LoVo (cell line): ENCODE data around the gene ZFYVE28.

ENCODE experiments used
- DNase-seq: peaks from one replicate; pipeline ENCODE4 v3.0.0-alpha.2; 2016; ENCODE audit warnings: low spot score

The ZFYVE28 gene

DNA sequence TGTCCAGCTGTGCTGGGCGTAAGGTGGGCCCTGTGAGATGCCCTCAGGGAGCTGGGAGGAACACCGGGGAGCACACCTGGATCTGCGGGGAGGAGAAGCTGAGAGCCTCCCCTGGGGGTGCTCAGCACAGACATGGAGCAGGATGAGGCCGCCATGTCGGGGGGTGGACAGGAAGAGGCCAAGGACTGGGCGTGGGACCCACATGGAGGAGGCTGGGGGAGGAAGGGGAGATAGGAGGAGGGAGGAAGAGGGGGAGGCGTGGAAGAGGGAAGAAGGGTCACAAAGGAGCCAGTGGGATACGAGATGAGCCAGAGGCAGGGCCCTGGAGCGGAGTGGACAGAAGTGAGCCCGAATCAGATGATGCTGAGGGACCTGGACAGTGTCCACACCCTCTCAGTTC, 66.3 kb downstream of the ZFYVE28 start:
- no peak for DNase-seq

DNA sequence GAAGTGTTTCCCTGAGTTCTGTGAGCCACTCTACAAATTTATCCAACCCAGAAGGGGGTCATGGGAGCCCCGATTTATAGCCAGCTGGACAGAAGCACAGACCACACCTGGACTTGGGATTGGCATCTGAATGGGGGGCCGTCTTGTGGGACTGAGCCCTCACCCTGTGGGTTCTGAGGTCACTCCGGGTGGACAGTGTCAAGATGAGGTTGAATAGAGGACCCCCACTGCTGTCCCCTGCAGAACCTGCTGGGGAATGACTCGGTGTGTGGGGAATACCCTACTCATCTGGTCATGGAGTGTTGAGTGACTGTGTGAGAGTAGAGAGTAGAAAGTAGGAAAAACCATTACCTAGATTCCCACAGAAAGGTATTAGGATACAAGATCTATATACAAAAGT, 67.5 kb downstream of the ZFYVE28 start:
- no peak for DNase-seq

DNA sequence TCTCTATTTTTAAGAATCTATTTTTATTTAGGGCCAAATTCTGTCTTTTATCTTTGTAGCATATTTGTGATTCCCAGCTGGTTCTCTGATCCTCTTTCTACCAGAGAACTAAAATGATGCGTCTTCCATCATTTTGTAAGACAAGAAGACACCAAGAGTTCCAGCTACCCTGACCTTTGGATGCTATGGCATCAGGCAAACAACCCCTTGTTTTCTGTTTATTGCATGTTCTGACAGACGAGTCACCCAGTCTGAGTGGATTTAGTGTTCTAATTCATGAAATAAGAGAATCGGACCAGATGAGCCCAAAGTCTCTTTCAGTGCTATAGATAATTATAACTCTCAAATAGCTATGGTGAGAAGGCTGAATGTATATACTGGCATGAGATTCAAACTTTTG, 69.7 kb downstream of the ZFYVE28 start:
- DNase-seq: no peak

DNA sequence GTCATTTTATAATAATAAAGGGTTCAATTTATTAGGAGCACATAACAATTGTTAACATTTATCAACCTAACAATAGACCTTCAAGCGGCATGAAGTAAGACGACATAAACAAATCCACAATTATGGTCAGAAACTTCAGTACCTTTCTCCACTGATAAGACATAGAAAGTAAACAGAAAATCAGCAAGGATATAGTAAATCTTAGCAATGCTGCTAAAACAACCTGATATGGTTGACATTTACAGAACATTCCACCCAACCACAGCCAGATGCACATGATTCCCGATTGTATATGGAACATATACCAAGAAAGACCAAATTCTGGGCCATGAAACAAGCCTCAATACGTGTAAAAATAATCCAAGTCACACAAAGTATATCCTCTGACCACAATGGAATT, 71.3 kb downstream of the ZFYVE28 start:
- no peak for DNase-seq

DNA sequence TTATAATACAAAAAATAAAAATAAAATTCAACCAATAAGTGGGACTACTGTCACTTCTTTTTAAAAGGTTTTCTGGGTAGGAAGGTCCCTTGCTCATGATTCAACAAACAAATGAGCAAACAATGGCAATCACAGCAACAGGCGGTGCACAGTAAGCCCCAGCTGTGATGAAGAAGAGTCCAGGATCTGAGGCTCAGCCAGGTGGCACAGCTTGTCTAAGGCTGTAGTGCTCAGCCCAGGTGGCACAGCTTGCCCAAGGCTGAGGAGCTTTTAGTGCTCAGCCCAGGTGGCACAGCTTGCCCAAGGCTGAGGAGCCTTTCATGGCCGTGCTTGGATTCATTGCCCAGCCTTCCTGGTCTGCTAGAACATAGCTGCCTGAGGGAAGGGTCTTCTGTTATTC, 75.0 kb downstream of the ZFYVE28 start:
- no peak for DNase-seq

DNA sequence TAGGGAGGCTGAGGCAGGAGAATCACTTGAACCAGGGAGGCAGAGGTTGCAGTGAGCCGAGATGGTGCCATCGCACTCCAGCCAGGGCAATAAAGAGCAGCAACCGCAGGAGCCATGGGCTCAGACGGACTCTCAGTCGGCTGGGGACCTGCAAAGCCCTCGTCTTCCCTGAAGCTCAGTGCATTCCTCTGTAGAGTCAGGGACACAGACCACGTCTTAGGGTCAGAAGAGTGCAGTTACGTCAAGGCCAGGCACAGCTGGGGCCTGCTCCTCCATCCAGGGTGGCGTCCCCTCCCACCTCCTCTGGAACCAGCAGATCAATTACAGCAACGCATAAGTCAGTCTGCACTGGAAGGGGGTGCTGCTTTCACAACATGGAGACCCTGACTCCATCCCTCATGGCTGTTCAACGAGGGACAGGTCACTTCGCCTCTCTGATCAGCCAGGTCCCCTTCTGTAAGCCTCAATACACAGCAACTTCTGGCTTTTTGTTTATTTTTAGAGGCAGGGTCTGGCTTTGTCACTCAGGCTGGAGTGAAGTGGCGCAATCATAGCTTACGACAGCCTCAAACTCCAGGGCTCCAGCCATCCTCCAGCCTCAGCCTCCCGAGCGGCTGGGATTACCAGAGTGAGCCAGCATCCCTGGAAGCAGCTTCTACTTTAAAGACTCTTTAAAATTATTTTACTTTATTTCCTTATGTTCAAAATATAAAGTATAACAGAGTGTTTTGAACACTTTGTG, 76.4 kb downstream of the ZFYVE28 start:
- DNase-seq: no peak

DNA sequence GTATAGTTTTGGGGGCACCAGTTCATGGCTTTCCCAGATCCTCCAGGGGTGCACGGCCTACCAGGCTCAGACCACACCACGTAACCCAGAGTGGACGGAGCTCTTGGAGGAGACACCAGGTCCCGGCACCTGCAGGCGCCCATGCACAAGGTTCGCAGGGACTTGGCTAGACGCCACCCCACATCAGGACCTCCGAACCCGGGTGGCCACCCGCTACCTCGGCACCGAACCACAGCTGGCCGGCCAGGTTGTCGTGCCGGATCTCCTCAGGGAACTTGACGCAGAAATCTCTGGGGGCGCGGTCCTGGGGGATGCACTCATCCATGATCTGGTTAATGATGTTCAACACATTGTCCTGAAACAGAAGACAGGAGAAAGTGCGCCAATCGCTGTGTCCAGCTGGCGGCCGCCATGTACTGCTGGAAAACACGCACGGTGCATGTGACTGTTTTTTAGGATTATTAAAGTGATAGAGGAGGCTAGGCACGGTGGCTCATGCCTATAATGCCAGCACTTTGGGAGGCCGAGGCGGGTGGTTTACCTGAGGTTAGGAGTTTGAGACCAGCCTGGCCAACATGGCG, 77.1 kb downstream of the ZFYVE28 start:
- no peak for DNase-seq

DNA sequence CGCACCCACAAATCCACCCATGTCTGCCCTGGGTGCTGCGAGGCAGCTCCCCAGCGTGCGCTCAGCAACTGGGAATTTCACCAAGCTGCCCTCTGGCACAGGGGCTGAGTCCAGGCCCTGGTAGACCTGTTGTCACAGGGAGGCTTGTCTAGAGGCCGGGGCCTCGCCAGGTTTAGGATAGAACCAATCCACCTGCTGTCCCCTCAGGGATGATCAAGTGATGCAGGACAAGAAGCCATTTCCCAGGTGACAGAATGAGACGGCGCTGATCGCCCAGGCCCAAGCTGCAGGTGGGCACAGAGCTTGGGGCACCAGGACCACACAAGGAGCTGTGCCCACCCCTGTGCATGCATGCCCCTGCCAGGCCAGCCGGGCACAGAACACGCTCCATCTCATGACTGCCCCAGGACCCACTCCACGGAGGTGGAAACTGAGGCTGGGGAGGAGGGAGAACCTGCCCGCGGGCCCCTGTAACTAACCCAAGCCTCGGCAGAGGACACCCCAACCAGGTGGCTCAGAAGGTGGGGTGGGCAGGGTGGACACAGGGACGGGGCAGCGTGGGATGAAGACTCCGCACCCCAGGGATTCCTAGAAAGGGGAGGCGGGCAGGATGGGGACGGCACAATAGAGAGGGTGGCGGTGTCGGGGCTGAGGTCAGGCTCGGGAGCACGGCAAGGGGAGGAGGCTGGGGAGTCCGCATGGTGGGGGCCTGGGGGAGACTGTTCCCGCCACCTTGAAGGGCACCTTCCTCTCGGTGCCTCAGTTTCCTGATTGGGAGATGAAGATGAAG, 78.0 kb downstream of the ZFYVE28 start:
- DNase-seq: no peak

DNA sequence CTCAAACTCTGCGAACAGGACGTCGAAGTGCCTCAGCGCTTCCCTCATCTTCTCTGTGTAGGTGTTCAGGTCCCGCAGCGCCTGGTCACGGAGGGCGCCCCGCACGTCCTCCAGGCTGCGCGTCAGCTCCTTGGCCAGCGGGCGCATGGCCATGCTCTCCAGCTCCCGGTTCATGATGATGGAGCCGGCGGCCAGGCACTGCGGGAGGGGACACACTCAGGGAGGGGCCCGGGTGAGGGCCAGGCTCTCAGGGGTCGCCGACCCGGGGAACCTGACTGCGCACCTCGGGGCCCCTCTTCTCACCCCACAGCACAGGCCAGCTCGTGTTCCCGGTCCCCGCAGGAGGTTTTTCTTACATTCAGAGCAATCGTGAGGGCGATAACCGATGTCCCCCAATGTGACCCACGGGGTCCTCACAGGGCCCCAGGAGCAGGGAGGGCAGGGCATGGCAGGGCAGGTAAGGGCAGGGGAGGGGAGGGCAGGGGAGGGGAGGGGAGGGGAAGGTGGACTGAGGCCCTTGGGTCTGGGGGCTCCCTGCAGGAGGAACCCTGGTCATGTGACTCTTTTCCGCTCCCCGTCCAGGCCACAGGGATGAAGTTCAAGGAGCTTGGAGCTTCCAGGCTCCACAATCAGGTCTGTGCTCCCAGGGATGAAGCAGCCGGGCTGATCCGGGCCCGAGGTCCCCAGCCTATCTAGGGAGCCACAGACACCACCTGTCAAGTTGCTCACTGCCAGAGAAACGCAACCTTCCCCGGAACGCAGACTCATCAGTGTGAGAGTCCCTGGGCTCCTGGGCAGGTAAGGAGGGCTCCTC, 78.8 kb downstream of the ZFYVE28 start:
- no peak for DNase-seq

DNA sequence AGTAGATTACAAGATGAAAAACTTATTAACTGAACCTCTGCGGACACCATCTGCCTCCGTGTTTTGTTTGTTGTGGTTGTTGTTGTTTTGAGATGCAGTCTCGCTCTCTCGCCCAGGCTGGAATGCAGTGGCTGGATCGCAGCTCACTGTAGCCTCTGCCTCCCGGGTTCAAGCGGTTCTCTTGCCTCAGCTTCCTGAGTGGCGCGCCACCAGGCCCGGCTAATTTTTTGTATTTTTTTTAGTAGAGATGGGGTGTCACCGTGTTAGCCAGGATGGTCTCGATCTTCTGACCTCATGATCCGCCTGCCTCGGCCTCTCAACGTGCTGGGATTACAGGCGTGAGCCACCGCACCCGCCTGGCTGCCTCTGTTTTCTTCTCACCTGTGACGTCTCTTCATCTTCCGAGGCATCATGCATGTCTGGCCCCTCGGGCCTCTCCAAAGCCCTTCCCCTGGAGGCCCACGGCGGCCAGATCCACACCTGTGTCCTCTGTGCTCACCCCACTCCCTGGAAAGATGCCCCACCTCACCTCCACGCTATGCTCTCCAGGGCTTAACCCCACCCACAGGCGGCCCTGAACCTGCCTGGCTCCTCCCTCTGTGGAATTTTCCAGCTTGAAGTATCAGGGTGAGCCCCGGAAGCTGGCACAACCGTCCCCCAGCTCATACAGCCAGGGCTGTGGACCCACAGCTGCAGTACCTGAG, 79.5 kb downstream of the ZFYVE28 start:
- no peak for DNase-seq

DNA sequence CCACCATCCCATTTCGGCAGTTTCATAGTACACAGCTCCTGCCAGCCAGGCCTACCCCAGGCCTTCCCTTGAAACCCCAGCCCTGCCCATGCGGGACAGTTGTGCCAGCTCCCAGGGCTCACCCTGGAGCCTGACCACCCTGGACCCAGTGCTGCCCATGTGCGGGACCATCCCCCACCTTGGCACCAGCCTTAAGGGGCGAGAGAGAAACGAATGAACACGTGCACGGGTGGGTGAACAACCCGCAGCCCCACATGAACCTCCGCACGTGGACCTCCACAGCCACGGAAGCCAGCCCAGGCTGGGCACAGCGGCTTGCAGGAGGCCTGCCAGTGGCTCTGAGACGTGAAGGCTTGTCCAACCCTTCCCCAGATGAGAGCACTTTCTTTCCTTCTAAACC, 80.5 kb downstream of the ZFYVE28 start:
- DNase-seq: no peak

DNA sequence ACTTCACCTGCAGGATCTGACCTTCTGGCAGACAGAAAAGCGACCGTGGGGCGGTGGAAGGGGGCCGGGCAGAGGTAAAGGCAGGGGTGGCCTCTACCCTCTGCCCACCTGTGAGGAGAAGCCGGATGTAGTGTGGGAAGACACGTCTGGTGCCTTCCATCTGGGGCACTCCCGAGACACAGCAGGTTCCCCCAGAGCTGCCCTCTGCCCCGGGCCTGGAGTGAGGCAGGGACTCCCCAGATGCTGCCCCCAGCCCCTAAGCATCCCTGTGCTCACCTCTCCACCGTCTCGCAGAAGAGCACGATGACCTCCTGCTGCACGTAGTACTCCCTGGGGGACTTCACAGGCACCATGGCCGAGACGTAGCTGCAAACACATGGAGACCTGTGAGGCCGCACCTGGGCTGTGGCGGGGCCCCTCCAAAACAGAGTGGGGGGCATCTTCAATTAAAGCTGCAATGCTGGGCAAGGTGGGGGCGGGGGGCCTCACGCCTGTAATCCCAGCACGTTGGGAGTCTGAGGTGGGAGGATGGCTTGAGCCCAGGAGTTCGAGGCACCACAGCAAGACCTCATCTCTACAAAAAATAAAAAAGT, 81.2 kb downstream of the ZFYVE28 start:
- DNase-seq: no peak

DNA sequence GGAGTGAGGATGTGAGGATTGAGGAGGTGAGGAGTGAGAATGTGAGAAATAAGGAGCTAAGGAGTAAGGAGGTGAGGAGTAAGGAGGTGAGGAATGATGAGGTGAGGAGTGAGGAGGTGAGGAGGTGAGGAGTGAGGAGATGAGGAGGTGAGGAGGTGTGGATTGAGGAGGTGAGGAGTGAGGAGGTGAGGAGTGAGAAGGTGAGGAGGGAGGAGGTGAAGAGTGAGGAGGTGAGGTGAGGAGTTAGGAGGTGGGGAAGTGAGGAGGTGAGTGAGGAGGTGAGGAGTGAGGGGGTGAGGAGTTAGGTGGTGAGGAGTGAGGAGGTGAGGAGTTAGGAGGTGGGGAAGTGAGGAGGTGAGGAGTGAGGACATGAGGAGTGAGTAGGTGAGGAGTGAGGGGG, 81.8 kb downstream of the ZFYVE28 start:
- DNase-seq: no peak

DNA sequence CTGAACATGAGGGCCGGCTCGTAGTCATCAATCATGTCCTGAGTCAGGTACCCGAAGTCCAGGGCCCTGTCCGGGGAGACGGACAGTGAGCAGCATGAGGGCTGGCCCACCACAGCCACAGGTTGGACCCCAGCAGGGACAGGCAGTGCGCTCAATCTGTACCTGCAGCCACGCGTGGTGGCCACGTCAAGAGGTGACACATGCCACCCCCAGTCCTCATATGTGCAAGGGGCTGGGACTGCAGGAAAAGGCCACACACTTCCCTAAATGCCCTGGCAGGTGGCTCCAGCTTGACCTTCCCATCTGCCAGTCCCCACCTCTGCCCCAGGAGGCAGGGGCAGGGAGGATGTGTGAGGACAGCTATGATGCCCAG, 82.7 kb downstream of the ZFYVE28 start:
- no peak for DNase-seq

DNA sequence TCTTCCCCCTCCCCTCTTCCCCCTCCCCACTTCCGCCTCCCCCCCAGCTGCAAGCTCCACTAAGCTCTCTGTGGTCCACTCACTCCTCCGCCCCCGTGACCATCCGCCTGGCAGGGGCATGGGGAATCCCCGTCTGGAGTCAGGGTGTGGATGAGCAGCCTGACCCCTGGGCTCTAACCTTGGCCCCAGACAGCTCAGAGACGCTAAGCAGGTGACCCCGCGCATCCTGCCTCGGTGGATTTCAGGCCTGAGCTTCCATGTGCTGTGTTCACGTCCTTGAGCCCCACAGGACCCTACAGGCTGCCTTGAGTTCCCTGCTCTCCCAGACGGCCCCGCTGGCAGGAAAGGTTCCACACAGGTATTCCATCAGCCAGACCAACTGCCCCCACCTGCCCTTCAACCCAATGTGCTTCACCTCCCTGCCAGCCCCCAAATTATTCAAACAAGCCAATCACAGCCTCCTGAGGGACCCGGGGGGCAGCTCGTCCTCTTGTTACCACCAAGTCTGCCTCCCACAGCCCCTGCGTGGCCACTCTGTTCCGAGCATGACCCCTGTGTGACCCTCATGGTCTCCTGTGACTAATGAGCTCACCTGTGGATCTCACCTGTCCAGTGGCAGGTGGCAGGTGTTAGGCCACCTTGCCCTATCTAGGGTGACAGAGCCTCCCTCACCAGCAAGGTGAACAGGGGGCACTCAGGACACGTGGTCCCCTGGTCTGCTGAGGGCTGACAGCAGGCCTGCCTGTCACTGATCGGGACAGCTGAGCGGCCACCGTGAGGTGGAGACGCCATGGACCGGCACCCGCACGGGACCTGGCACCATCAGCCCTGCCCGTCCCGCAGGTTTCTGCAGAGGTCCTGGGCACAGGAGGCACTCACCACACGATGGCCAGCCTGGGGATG, 83.4 kb downstream of the ZFYVE28 start:
- DNase-seq: no peak

DNA sequence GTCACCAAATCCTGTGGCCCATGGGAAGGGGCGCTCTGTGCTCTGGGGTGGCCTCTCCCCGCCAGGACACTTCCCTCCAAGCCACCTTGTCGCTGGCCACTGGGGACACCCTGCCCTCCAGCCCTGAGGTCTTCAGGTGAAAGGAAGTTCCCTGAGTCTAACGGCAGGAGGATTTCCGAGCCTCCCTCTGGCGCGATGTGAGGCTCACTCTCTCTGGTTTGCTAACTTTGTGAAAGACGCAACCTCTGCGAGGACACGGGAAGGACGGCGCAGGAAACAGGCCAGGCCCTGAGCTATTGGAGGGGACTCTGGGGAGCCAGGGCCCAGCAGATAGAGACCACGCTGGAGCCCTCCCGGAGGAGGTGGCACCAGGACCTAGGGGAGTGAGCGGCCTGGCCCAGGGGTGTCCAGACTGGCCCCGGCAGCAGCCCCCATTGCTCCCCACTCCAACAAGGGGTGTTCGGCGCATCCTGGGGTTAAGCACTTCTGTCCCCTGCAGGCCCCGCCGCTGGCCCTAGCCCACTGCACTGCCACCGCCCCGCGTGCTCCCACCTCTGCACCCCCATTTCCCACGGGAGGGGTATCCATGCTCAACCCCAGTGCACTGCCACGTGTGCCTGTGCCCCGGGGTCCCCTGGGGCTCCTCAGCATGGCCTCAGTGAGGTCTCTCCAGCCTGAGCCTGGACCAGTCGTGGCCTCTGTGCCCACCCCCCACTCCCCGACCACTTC, 84.4 kb downstream of the ZFYVE28 start:
- no peak for DNase-seq

DNA sequence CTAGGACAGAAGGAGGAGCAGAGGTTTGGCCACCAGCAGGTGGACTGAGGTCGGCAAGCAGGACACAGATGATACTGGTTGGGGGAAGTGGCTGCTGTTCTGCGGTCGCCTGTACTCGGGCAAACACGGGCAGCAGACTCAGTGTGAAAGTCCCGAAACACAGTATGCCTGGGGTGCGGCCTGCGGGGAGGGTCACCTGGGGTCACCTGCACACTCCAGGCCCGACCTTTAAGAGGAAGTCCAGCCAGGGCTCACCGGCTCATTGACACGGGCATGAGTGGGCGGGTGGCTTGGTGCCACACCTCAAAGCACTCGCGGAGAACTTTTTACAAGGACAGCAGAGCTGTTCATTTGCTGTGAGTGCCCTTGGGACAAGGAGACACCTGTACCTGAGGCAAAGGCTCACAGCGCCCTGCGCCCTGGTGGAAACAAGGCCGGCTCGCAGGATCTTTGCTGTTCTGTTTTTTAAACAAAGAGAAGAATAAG, 85.0 kb downstream of the ZFYVE28 start:
- DNase-seq: no peak

DNA sequence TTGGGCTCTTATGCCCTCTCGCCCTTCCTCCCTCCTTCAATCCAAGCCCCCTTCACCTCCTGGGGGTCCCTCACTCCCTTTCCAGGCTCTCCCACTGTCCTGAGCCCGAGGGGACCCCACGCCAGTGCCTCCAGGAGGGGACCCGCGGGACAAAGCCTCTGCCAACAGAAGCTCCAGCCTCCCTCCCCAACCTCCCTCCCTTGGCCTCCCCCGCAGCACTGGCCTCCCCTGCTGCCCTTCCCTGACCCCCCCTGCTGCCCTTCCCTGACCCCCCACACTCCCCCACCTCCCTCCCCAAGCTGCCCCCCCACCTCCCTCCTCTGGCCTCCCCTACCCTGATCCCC, 85.5 kb downstream of the ZFYVE28 start:
- no peak for DNase-seq

DNA sequence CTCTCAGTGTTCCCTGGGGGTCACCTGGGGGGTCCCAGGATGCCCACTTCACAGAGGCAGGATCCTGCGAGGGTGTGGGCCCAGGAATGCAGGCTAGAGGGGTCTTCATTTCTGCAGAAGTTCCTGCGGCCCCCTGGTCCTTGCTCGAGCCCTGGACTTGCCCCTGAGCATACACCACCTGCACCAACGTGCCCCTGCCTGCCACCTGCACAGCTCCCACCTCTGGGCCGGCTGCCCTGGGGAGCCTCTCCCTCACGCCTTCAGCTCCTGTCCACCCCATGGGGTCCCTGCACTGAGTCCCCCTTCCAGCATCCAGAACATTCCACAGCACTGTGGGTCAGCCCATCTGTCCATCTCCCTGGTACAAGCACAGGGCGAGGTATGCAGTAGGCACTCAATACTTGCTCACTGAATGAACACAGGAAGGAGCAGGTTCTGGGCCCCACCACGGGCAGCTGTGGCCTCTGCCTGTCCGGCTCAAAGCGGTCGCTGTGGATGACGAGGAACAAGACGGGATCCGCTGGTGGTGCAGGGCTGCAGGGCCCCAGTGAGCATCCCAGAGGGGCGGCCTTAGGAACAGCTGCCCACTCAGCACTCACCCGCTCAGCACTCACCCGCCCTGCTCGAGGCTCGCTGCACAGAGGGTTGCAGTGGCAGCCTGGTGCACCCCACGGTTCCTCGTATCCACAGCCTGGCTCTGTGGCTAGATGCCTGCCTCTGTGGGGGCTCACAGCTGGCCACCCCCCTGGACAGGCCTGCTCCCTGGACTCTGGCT, 86.1 kb downstream of the ZFYVE28 start:
- no peak for DNase-seq
